Erythroblast (primary cell): ENCODE measurements around the gene NEB.

ENCODE experiments used
- DNase-seq, 2 experiments: peaks; one replicate each; lab custom pipeline; 2025; lab: John Stamatoyannopoulos, UW
- GATA1 ChIP-seq: IDR thresholded peaks from 2 replicates; pipeline ENCODE4 v1.6.1; 2011; ENCODE audit warnings: low read depth, mild to moderate bottlenecking, control low read depth, low read length, moderate library complexity
- POLR2A ChIP-seq: IDR thresholded peaks from 2 replicates; pipeline ENCODE4 v1.6.1; 2011; ENCODE audit warnings: mild to moderate bottlenecking, low read length

The NEB gene

DNA sequence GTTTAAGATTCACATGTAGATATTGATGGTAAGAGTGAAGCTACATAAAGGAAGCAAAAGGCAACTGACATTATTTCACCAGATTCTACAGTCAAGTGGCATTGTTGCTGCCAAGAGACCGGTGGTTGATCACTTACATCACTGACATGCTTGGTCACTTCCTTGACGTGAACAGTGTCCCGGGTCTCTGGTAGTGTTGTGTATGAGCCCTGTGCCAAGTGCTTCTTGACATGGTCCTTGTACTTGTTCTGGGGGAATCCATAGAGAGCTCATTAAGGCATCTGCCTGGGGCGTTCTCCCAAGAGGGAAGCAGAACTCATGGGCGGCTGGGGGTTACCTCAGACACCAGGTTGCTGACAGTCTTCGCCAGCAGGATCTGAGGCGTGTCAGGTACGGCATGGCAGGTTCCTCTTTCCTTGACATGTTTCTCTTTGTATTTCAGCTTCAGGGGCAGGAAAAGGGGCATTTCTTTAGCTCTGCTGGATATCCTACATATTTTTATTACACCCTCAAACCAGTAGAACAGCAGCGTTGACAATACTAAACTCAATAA is 208.4 kb downstream of the NEB start:
- DNase-seq: no peak
- TF ChIP-seq POLR2A (no peak), GATA1 (no peak)

- no peak for DNase-seq
Measured at GRCh38 chr2:151523850-151524249, 210.4 kb downstream of the NEB start.

GRCh38 chr2:151522556-151522955 is 211.7 kb downstream of the NEB start:
- no peak for DNase-seq

More at GRCh38 chr2:151523850-151524249, 210.4 kb downstream of the NEB start:
- TF ChIP-seq POLR2A (no peak), GATA1 (no peak)

GRCh38 chr2:151520976-151521375 is 213.3 kb downstream of the NEB start:
- no peak for DNase-seq
- TF ChIP-seq GATA1 (no peak), POLR2A (no peak)

More at GRCh38 chr2:151522556-151522955, 211.7 kb downstream of the NEB start:
- TF ChIP-seq POLR2A (no peak), GATA1 (no peak)

GRCh38 chr2:151518802-151519201 is 215.5 kb downstream of the NEB start:
- DNase-seq: no peak

GRCh38 chr2:151508519-151508918 is 225.8 kb downstream of the NEB start:
- TF ChIP-seq GATA1: no peak
- no peak for TF ChIP-seq POLR2A
- no peak for DNase-seq

More at GRCh38 chr2:151518802-151519201, 215.5 kb downstream of the NEB start:
- TF ChIP-seq GATA1 (no peak), POLR2A (no peak)

- TF ChIP-seq GATA1: no peak
- no peak for TF ChIP-seq POLR2A
- DNase-seq: no peak
Measured at GRCh38 chr2:151506170-151506569, 228.1 kb downstream of the NEB start.

- no peak for DNase-seq
- TF ChIP-seq GATA1 (no peak), POLR2A (no peak)
Measured at GRCh38 chr2:151498178-151498577, 236.1 kb downstream of the NEB start.

- TF ChIP-seq GATA1 (no peak), POLR2A (no peak)
- no peak for DNase-seq
Measured at GRCh38 chr2:151491496-151491895, 242.8 kb downstream of the NEB start.

DNA sequence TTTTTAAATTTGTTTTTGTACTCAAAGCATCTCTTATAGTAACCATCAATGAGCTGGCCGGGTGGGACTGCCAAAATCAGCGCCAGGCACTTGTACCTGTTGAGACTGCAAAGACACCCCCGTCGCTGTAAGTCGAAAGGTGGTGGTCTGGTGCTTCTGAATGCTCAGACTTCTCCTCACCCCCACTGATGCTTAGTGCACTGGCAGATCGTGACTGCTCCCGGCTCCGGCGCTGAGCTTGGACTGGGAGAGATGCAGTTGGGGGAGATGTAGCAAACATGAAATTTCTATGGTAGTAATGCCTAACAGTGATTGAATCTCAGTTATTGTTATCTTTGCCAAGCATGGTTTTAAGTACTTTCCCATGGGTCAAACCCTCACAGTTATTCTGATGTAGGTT is 244.0 kb downstream of the NEB start:
- no peak for DNase-seq
- TF ChIP-seq POLR2A (no peak), GATA1 (no peak)

GRCh38 chr2:151486053-151486452 is 248.2 kb downstream of the NEB start:
- TF ChIP-seq POLR2A (no peak), GATA1 (no peak)
- no peak for DNase-seq

DNA sequence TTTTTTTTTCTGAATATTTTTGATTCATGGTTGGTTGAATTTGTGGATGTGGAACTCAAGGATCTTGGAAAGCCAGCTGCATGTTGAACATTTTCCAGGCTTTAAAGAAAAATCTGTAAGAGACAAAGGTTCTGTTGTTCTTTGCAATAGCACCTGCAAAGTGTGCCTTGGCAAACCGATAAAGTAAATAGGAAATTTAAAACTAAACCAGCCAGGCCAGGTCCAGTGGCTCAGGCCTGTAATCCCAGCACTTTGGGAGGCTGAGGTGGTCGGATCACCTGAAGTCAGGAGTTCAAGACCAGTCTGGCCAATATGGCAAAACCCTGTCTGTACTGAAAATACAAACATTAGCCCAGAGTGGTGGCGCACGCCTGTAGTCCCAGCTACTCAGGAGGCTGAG is 250.2 kb downstream of the NEB start:
- no peak for TF ChIP-seq GATA1
- no peak for TF ChIP-seq POLR2A
- no peak for DNase-seq

- DNase-seq: no peak
- TF ChIP-seq POLR2A: no peak
- TF ChIP-seq GATA1: no peak
Measured at GRCh38 chr2:151483546-151483945, 250.7 kb downstream of the NEB start.

GRCh38 chr2:151482171-151482725 is 252.0 kb downstream of the NEB start:
- no peak for DNase-seq
- no peak for TF ChIP-seq POLR2A
- no peak for TF ChIP-seq GATA1

- no peak for TF ChIP-seq POLR2A
- DNase-seq: no peak
Measured at GRCh38 chr2:151481744-151482143, 252.5 kb downstream of the NEB start.
